GM21619 (cell line): ENCODE results near the gene KLF13.

Source experiments
- ATAC-seq: cut with Tn5 transposase; IDR thresholded peaks from one replicate; pipeline ENCODE4 v1.9.1; 2021; ENCODE audit not compliant: unreplicated experiment

The KLF13 gene

GRCh38 chr15:31377030-31377429 is 50.4 kb downstream of the KLF13 start:
- ATAC-seq, result no peak

GRCh38 chr15:31378363-31378903 is 51.8 kb downstream of the KLF13 start:
- no peak for ATAC-seq

GRCh38 chr15:31379042-31379441 is 52.4 kb downstream of the KLF13 start:
- no peak for ATAC-seq

- ATAC-seq, result no peak
Observed at GRCh38 chr15:31379577-31379976, 52.9 kb downstream of the KLF13 start.

GRCh38 chr15:31381801-31382712 is 55.4 kb downstream of the KLF13 start:
- no peak for ATAC-seq

- no peak for ATAC-seq
Observed at GRCh38 chr15:31382713-31383045, 56.0 kb downstream of the KLF13 start.

DNA sequence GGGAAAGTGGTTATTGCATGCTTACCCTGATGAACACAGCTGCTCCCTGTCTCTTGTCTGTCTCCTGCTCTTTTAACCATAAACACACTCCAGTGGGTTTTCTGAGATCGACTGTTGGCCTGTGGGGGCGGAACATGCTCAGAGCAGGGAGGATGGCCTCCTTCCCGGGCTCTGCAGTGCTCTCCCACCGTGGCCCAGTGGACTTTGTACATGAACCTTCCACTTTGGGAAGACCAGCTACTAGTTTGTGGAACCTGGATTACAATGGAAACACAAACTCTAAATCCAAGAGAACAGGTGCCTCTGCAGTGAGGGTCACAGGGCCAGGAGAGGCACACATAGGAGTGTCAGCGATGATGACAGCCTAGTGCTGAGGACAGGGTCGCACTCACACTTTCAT is 56.5 kb downstream of the KLF13 start:
- no peak for ATAC-seq

DNA sequence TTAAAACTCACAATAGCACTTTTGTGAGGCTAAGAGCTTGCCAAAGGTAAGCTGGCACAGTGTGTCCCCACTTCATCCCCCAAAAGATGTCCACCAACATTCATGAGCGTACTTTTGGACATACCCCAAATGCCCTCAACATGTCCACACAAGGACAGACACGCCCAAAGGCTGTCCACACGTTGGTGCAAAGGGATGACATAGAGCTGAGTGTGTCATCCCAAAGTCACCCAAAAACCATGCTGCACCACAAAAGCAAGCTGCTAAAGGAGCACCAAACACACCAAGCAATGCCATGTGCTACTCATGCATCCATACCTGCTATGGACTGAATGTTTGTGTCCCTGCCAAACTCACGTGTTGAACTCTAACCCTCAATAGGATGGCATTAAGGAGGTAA is 57.9 kb downstream of the KLF13 start:
- no peak for ATAC-seq

DNA sequence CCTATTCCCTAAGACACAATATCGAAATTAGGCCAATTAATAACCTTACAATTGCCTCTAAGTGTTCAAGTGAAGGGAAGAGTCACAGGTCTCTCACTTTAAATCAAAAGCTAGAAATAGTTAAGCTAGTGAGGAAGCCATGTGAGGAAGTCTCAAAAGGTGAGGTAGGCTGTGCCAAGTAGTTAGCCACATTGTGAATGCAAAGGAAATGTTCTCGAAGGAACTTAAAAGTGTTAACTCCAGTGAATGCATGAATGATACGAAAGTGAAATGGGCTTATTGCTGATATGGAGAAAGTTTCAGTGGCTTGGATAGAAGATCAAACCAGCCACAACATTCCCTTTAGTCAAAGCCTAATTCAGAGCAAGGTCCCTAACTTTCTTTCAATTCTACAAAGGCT is 59.1 kb downstream of the KLF13 start:
- ATAC-seq, result no peak

DNA sequence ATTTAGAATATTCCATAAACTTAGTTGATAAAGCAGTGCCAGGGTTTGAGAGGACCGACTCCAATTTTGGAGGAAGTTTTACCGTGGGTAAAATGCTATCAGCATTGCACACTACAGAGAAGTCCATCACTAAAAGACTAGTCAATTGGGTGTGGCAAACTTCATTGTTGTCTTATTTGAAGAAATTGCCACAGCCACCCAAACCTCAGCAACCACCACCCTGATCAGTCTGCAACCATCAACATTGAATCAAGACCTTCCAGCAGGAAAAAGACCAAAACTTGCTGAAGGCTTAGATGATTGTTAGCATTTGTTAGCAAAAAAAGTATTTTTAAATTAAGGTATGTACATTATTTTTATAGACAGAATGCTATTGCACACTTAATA is 60.5 kb downstream of the KLF13 start:
- ATAC-seq, result no peak

DNA sequence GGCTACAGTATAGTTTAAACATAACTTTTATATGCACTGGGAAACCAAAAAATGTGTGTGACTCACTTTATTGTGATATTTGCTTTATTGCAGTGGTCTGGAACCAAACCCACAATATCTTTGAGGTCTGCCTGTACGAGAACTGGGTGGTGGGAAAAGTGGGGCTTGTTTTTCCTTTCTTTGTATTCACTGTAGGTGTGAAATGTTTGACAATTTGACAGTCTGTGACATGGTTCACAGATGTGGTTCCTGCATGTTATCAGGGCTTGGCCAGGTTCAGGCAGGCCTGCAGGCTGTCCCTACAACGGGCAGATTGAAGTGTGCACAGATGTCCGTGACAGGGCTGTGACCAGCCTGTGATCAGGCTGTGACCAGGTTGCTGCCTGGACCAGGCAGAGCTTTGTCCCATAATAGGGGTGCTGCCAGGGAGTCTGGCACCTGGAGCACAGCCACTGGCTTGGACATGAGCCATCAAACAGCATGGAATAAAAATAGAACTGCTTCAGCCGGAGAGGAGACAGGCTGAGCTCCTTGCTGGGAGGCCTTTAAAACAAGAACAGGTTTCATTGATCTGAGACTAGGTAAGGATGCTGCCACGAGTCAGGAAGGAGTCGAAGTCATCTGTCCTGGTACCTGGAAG is 61.0 kb downstream of the KLF13 start:
- no peak for ATAC-seq

DNA sequence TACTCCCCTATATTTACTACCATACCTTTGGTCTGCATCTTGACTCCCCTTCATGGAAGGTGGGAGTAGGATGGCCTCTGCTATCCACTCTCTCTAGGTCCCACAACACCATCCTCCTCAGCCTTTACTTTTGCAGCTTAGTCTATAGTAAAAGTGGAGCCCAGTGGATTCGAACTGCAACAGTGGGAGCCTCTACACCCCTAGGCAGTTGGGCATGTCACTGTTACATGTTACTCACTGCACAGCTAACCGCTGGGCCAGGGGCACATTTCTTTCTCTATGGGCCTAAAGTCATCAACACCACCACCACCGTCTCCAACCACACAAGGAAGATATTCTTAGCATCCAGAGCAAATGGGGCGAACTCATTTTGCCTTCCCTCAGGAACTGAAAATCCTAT is 62.9 kb downstream of the KLF13 start:
- ATAC-seq, result no peak

- ATAC-seq, result no peak
Observed at GRCh38 chr15:31390029-31390428, 63.4 kb downstream of the KLF13 start.

GRCh38 chr15:31390777-31391486 is 64.3 kb downstream of the KLF13 start:
- ATAC-seq, result no peak

DNA sequence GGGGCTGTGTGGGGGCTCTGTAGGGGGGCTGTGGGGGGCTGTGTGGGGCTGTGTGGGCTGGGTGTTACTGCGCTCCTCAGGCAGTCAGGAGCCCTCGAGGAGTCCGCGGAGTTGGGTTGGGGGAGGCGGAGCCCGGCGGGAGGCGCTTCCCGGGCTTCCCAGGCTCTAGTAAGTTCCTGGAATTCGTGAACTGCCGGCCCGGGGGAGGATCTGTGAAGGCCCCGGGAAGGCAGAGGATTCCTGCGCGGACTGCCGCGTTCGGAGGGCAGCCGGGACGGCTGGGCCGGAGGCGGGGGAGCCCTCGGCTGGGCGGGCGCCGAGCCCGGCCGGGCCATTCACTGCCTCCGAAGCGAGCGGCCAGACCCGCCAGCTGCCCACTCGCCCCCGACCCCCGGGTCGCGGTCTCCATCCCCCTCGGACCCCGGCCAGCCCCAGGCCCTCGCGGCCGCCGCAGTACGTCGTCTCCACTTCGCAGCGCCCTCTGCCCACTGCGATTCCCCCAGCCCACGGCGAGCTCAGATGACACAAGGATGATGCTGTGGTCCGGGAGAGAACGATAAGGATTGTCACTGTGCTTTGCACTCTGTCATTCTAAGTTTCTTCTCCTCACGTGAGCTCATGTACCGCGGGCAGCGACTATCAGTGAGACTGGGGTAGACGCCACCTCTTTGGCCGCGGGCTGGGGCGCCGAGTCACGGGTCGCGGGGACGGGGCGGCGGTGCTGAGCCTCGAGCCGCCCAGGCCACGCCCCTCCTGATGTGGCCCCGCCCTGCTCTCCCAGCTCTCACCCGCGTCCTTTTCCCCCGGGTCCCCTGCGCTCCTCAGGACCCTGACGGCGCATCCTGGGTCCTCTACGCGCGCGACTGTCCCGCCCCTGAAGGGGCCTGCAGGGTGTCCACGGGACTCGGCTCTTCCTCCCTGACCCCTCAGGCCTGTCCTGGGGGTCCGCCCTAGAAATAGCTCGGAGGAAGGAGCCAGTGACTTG is 65.3 kb downstream of the KLF13 start:
- ATAC-seq, result peak; percentile 82

GRCh38 chr15:31392761-31393401 is 66.2 kb downstream of the KLF13 start:
- ATAC-seq, result peak; percentile 38

GRCh38 chr15:31393444-31394091 is 66.9 kb downstream of the KLF13 start:
- ATAC-seq, result no peak

DNA sequence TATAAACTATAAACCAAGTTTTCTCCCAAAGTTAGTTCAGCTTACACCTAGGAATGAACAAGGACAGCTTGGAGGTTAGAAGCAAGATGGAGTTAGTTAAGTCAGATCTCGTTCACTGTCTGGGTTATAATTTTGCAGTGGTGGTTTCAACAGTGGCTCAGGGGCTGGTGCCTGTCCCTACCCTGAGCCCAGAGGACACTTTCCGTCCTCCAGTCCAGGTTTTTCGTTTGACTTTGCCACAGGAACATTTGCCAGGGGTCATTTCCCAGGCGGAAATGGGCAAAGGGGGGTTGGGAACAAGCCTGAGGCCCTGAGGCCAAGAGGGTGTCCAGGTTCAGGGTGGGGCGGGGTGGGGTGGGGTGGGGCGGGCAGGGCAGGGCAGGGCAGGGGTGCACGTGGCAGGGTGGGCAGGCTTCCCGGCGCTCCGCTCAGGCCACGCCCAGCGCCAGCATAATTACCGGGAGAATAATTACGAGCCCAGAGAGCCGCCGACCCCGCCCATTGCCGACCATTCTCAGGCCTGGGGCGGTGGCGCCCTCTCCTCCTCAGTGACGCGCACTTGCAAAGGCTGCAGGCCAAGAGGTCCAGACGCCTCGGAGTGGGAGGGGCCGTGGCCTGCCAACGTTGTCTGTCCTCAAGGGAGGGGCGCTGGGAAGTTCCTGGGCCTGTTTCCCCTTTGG is 70.4 kb downstream of the KLF13 start:
- ATAC-seq, result no peak
